Tibial artery (tissue), 4 donors: ENCODE results near the gene C3orf52.

Experiments
- DNase-seq, 2 donors: peaks; one replicate each; pipeline ENCODE4 v3.0.0-alpha.2; 2019
- H3K27ac ChIP-seq, 2 donors: fragments of 200-600 bp; sonication (generic) in 1 of 2; 1 replicate in 1 of 2; 2 replicates in 1 of 2; pipeline ENCODE4 v1.5.1; 2018 to 2019; ENCODE audit warnings: mild to moderate bottlenecking in 1 of 2
- H3K27me3 ChIP-seq, 2 donors: fragments of 200-600 bp; sonication (generic) in 1 of 2; one replicate each; pipeline versions ENCODE4 v1.5.1 to v1.6.0; 2016 to 2019
- H3K36me3 ChIP-seq, 3 donors: fragments of 200-600 bp; sonication (generic) in 2 of 3; one replicate each; pipeline ENCODE4 v1.5.1; 2016 to 2019; ENCODE audit warnings: mild to moderate bottlenecking in 2 of 3
- H3K4me1 ChIP-seq, 4 donors: fragments of 200-600 bp; sonication (generic) in 2 of 4; 1 replicate in 3 of 4; 2 replicates in 1 of 4; pipeline ENCODE4 v1.5.1; 2016 to 2019
- H3K4me3 ChIP-seq, 2 donors: fragments of 200-600 bp; sonication (generic) in 1 of 2; 1 replicate in 1 of 2; 2 replicates in 1 of 2; pipeline ENCODE4 v1.5.1; 2018 to 2019; ENCODE audit warnings: mild to moderate bottlenecking in 2 of 2
- H3K9me3 ChIP-seq, 3 donors: fragments of 200-600 bp; sonication (generic) in 1 of 3; one replicate each; pipeline ENCODE4 v1.5.1; 2016 to 2019
- CTCF ChIP-seq, 2 experiments: fragments of 200-600 bp in 1 of 2; fragments of 450-650 bp in 1 of 2; IDR thresholded peaks; one replicate each; pipeline ENCODE4 v1.5.1; 2017 to 2019; ENCODE audit warnings: antibody characterized with exemption in 2 of 2, mild to moderate bottlenecking in 1 of 2, moderate library complexity in 1 of 2
- intact Hi-C: fragments of 100-400 bp; cut with DNase I; formaldehyde crosslinking; loops from one replicate; pipeline ENCODE4 v1.15.0; 2023; ENCODE audit warnings: low total_unique reads

Gene C3orf52

DNA sequence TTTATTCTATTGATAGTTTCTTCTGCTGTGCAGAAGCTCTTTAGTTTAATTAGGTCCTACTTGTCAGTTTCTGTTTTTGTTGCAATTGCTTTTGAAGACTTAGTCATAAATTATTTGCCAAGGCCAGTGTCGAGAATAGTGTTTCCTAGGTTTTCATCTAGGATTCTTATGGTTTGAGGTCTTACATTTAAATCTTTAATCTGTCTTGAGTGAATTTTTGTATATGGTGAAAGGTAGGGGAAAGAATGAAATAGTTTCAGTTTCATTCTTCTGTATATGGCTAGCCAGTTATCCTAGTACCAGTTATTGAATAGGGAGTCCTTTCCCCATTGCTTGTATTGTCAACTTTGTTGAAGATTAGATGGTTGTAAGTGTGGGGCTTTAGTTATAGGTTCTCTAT is 57.5 kb downstream of the C3orf52 start:
- no peak overlapping the region for H3K4me3 ChIP-seq
- no peak for TF ChIP-seq CTCF (IDR thresholded peaks at IDR 0.05)
- peaks cover 0 to 26% (median 6%) of the 10 kb centered on the region in 3 donors for H3K9me3 ChIP-seq
- peaks cover 0 to 5% (median 4%) of the 10 kb centered on the region in 3 donors for H3K36me3 ChIP-seq
- DNase-seq, result no peak
- H3K27ac ChIP-seq, result no peak overlapping the region
- intact Hi-C loops, result no loop called here
- H3K4me1 ChIP-seq, result no peaks in the 10 kb centered on the region
- H3K27me3 ChIP-seq, result no peaks in the 10 kb centered on the region

DNA sequence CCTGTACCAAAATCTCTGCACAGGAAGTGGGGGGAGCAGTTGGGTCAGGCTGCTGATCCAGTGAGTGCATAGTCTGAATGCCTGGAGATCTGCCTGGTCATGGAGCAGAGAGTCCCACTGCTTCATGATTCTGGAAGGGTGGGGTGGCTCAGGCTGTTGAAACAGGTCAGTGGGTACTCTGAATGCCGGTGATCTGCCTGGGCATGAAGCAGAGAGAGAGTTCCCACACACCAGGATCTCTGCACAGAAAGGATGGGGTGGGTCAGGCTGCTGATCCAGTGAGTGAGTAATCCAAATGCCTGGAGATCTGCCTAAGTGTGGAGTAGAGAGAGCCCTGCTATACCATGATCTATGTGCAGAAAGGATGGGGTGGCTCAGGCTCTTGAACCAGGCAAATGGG is 62.9 kb downstream of the C3orf52 start:
- no peak for DNase-seq
- TF ChIP-seq CTCF (IDR thresholded peaks at IDR 0.05), result no peak
- Histone ChIP-seq H3K27me3 (no peaks in the 10 kb centered on the region), H3K4me3 (no peak overlapping the region), H3K27ac (no peak overlapping the region), H3K9me3 (peaks cover 0 to 33% (median 15%) of the 10 kb centered on the region in 3 donors), H3K4me1 (no peaks in the 10 kb centered on the region), H3K36me3 (peaks cover 0 to 5% (median 4%) of the 10 kb centered on the region in 3 donors)
- intact Hi-C loops, result no loop called here

- intact Hi-C loops, result no loop called here
- no peak overlapping the region for H3K4me3 ChIP-seq
- no peaks in the 10 kb centered on the region for H3K4me1 ChIP-seq
Observed at GRCh38 chr3:112167758-112168157, 81.6 kb downstream of the C3orf52 start.

More at GRCh38 chr3:112167758-112168157, 81.6 kb downstream of the C3orf52 start:
- Histone ChIP-seq H3K9me3 (peaks cover 0 to 11% (median 11%) of the 10 kb centered on the region in 3 donors), H3K27ac (no peak overlapping the region), H3K27me3 (no peaks in the 10 kb centered on the region), H3K36me3 (no peaks in the 10 kb centered on the region)
- TF ChIP-seq CTCF (IDR thresholded peaks at IDR 0.05), result no peak
- no peak for DNase-seq
